ENCODE measurements around the gene RPA1. TPM values are rescaled to one million over a fixed set of nuclear protein-coding genes. Genes with fewer than 3 reads are reported as not detected.

RPA1 gene
- total and polyA plus RNA-seq, 2 of the 8 experiments (the other 6 are each of a cell fraction or from before 2014, with no cell fraction given), result 79.1 to 194 TPM

DNA sequence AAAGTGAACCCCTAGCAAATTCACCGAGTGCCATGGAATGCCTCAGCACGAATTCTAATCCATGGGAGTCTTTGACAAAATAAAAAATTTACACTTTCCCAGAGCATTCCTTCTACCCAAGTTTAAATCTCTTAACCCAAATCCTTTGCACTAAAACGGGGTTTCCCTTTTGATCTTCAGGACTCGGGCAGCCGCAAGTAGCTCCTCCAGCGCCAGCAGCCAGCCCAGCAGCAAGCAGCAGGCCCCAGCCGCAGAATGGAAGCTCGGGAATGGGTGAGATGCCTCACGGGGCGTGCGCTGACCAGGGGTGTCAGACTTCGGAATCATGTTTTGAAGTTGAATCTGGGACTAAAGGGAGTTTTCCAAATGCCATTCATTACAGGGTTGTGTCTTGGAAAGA, 42.4 kb downstream of the RPA1 start (continued):
- TF ChIP-seq JUN (IDR thresholded peaks at IDR 0.05; ENCODE audit: low read depth, low read length) (no peak), TEAD4 (IDR thresholded peaks at IDR 0.05; ENCODE audit: low read depth, low read length) (no peak), NANOG (IDR thresholded peaks at IDR 0.05; ENCODE audit: insufficient read depth, low read depth, low read length, poor library complexity, severe bottlenecking) (no peak), YY1 (IDR thresholded peaks at IDR 0.05; ENCODE audit: low read depth, low read length) (no peak)

Data from H1 (cell line).